RWPE2 (cell line): Measurements from ENCODE around the gene LAMA5.

Experiments
- ATAC-seq: fragments of 200-7000 bp; cut with Tn5 transposase; 3 replicates; pipeline ENCODE4 v1.9.1; 2021; ENCODE audit warnings: low read depth
- DNase-seq: peaks from one replicate; pipeline ENCODE4 v3.0.0-alpha.2; 2020; ENCODE audit warnings: low spot score
- H3K27ac ChIP-seq: fragments of 450-650 bp; 2 replicates; pipeline ENCODE4 v1.5.1; 2017; ENCODE audit warnings: mild to moderate bottlenecking; ENCODE audit not compliant: poor library complexity, severe bottlenecking
- H3K27me3 ChIP-seq: fragments of 250-450 bp; sonication (Bioruptor Pico); 2 replicates; pipeline ENCODE4 v1.5.1; 2021; ENCODE audit warnings: mild to moderate bottlenecking, moderate library complexity; ENCODE audit not compliant: insufficient read depth, poor library complexity, severe bottlenecking
- H3K36me3 ChIP-seq: fragments of 250-450 bp; sonication (Bioruptor Pico); 2 replicates; pipeline ENCODE4 v1.5.1; 2020; ENCODE audit warnings: low read depth, mild to moderate bottlenecking, moderate library complexity
- H3K4me1 ChIP-seq: fragments of 250-450 bp; sonication (Bioruptor Pico); 2 replicates; pipeline ENCODE4 v1.5.1; 2021; ENCODE audit warnings: mild to moderate bottlenecking, moderate library complexity; ENCODE audit not compliant: insufficient read depth, poor library complexity, severe bottlenecking
- H3K4me3 ChIP-seq: fragments of 250-450 bp; sonication (Bioruptor Pico); 2 replicates; pipeline ENCODE4 v1.5.1; 2021; ENCODE audit warnings: mild to moderate bottlenecking, moderate library complexity; ENCODE audit not compliant: severe bottlenecking
- H3K9me3 ChIP-seq: fragments of 250-450 bp; sonication (Bioruptor Pico); 2 replicates; pipeline ENCODE4 v1.5.1; 2021; ENCODE audit warnings: mild to moderate bottlenecking, moderate library complexity; ENCODE audit not compliant: severe bottlenecking
- TF ChIP-seq, protein P1 (sequence below): fragments of 450-650 bp; IDR thresholded peaks from one replicate; pipeline ENCODE4 v1.5.1; 2017; ENCODE audit warnings: mild to moderate bottlenecking, moderate library complexity; ENCODE audit not compliant: poor library complexity, severe bottlenecking

The LAMA5 gene

DNA sequence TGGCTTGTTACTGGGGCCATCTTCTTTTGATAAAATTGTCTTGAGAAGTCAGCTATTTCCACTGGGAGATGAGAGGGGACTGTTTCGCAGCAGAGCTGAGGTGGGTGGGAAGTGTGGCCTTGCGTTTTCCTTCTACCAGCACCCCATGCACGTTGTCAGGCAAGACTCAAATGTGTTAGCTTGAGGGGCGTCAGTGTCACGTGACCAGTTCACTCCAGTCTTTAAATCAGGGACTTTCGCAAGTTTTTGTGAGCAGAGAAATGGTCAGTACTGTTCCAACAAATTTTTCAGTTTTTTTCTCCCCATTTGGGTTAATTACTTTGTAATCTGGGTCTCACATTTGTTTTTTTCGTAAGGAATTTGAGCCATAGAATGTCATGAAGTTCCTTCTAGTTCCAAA lies 85.0 kb downstream of the LAMA5 start:
- ATAC-seq (no peak), DNase-seq (no peak)
- Histone ChIP-seq H3K36me3 (peaks cover 84% of the 10 kb centered on the region), H3K27ac (no peak overlapping the region), H3K4me1 (no peaks in the 10 kb centered on the region), H3K4me3 (no peak overlapping the region), H3K9me3 (no peaks in the 10 kb centered on the region), H3K27me3 (no peaks in the 10 kb centered on the region)
- TF ChIP-seq, protein P1, sequence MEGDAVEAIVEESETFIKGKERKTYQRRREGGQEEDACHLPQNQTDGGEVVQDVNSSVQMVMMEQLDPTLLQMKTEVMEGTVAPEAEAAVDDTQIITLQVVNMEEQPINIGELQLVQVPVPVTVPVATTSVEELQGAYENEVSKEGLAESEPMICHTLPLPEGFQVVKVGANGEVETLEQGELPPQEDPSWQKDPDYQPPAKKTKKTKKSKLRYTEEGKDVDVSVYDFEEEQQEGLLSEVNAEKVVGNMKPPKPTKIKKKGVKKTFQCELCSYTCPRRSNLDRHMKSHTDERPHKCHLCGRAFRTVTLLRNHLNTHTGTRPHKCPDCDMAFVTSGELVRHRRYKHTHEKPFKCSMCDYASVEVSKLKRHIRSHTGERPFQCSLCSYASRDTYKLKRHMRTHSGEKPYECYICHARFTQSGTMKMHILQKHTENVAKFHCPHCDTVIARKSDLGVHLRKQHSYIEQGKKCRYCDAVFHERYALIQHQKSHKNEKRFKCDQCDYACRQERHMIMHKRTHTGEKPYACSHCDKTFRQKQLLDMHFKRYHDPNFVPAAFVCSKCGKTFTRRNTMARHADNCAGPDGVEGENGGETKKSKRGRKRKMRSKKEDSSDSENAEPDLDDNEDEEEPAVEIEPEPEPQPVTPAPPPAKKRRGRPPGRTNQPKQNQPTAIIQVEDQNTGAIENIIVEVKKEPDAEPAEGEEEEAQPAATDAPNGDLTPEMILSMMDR, result no peak

DNA sequence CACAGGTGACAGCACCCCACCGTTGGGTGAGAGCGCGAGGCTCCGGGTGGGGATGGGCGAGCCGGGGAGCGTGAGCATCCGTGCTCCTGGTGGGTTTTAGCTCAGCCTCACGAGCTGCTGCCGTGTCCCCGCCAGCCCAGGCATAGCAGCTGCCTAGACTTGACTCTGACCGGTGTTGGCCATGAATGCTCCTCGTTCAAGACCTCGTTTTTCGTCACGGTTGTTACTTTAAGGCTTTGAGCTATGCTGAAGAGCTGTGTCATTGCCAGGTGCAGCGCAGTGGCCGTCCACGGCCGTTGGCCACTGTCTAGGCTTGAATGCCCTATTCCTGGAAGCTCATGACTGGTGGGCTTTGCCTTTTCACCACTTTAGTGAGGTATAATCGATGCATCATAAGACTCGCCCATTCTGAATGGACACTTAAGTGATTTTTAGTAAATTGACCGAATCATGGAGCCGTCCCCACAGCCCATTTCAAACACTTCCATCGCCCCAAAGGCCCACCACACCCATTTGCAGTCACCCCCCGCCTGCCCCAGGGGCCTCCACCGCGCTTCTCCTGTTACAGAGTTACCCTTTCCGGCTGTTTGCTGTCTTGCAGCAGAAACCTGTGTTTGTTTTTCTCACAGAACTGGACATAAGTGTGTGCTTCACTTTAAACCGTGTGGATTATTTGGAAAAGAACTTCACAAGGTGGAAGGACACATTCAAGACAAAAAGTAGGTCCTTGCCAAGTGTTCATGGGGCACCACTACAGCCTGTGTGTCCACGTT lies 85.8 kb downstream of the LAMA5 start:
- Histone ChIP-seq H3K9me3 (no peaks in the 10 kb centered on the region), H3K4me3 (no peak overlapping the region), H3K27ac (no peak overlapping the region), H3K27me3 (no peaks in the 10 kb centered on the region), H3K36me3 (peaks cover 82% of the 10 kb centered on the region), H3K4me1 (no peaks in the 10 kb centered on the region)
- no peak for ATAC-seq
- TF ChIP-seq, protein P1, result no peak
- DNase-seq, result no peak

DNA sequence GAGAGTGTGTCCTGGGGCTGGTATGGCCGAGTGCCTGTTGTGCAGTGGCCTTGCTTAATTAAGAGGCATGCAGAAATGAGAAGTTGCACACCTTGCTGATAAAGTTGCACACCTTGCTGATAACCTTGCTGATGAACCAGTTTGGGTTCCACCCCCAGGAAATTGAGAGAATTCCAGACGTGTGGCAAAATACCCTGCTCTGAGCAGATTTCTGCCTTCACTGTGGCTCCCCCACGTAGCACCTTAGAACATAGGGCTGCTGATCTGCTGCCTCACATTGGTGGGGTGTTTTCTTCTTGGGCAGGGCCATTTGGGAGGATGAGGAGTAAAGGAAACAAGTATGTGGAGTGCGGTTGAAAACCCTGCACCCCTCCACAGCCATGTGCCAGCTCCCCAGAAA lies 86.8 kb downstream of the LAMA5 start:
- ATAC-seq (no peak), DNase-seq (no peak)
- H3K4me3 ChIP-seq, result no peak overlapping the region
- no peaks in the 10 kb centered on the region for H3K9me3 ChIP-seq
- H3K27ac ChIP-seq, result no peak overlapping the region
- TF ChIP-seq, protein P1, result no peak
- H3K4me1 ChIP-seq, result no peaks in the 10 kb centered on the region
- H3K36me3 ChIP-seq, result peaks cover 82% of the 10 kb centered on the region
- H3K27me3 ChIP-seq, result no peaks in the 10 kb centered on the region

DNA sequence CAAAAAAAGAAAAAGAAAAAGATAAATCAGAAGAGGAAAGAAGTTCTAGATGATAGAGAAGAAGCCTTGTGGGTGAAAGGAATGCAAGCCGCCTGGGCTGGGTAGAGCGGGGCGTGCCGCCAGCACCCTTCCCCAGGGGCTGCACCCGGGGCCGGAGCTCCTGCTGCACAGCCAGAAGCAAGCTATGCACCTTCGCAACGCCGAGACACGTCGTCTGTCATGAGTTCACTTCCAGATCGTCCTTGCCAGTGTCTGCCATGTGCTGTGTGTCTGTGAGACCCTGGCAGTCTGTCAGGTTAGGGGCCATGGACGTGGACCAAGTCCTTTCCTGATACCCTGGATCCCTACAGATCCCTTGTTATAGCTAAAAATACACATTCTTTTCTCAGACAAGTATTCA lies 89.9 kb downstream of the LAMA5 start:
- ATAC-seq, result no peak
- Histone ChIP-seq H3K27ac (no peak overlapping the region), H3K9me3 (no peaks in the 10 kb centered on the region), H3K36me3 (peaks cover 80% of the 10 kb centered on the region), H3K27me3 (no peaks in the 10 kb centered on the region), H3K4me1 (no peaks in the 10 kb centered on the region), H3K4me3 (no peak overlapping the region)
- TF ChIP-seq, protein P1, result no peak
- no peak for DNase-seq

DNA sequence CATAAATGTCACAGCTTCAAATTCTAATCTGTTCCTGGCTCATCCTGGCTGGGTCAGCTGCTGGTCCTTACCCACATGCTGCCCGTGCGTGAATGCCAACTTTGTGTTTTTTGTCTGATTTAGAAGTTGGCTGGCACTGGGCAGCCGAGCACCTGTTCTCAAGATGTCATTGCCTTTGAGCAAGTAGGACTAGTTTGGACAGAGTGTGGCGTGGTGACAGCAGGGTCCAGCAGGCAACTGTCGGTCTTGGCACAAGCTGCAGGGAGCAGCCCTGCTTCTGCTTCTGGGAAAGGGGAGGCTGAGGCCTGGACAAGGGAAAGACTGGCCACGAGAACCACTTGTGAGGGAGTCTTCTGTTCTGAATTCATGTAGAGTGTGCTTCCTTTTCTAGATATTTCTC lies 90.7 kb downstream of the LAMA5 start:
- no peak for DNase-seq

More for the DNA sequence above, 90.7 kb downstream of the LAMA5 start:
- Histone ChIP-seq H3K4me1 (no peaks in the 10 kb centered on the region), H3K27ac (no peak overlapping the region), H3K36me3 (peaks cover 80% of the 10 kb centered on the region), H3K27me3 (no peaks in the 10 kb centered on the region), H3K9me3 (no peaks in the 10 kb centered on the region), H3K4me3 (no peak overlapping the region)
- ATAC-seq, result no peak
- TF ChIP-seq, protein P1, result no peak
